HepG2 (cell line): ENCODE measurements around the gene NGEF. TPM values are rescaled to one million over a fixed set of nuclear protein-coding genes. Genes with fewer than 3 reads are reported as not detected.

Source experiments
- HCFC1 ChIP-seq: fragments of 150-350 bp; IDR thresholded peaks from 2 replicates; pipeline ENCODE4 v1.6.1; 2014; ENCODE audit warnings: low read depth, low read length
- KLF15 ChIP-seq: sonication (generic); formaldehyde crosslinking; IDR thresholded peaks from 2 replicates; pipeline ENCODE4 v1.8.1; 2023; ENCODE audit warnings: borderline replicate concordance, mild to moderate bottlenecking, inconsistent platforms, missing genetic modification reagents, mixed read lengths
- MYNN ChIP-seq: sonication (generic); formaldehyde crosslinking; IDR thresholded peaks from 2 replicates; pipeline ENCODE4 v1.4.0; 2020; ENCODE audit warnings: mild to moderate bottlenecking, low read depth, missing genetic modification reagents
- POLR2A ChIP-seq, 2 experiments: IDR thresholded peaks; 2 replicates each; pipeline ENCODE4 v1.6.1; 2011; ENCODE audit warnings: low read depth in 2 of 2, low read length in 2 of 2, mild to moderate bottlenecking in 1 of 2, moderate library complexity in 1 of 2; ENCODE audit not compliant: insufficient read depth in 1 of 2
- PRDM4 ChIP-seq: sonication (generic); formaldehyde crosslinking; IDR thresholded peaks from 2 replicates; pipeline ENCODE4 v1.9.0; 2021; ENCODE audit warnings: missing genetic modification reagents, borderline replicate concordance
- PTBP1 ChIP-seq: fragments of 200-400 bp; formaldehyde crosslinking; IDR thresholded peaks from 2 replicates; pipeline ENCODE4 v1.6.1; 2018; ENCODE audit warnings: low read length, low read depth; ENCODE audit not compliant: poor library complexity, severe bottlenecking
- RFXANK ChIP-seq: IDR thresholded peaks from 2 replicates; pipeline ENCODE4 v1.6.1; 2016
- RNF2 ChIP-seq: fragments of 450-650 bp; conservative IDR thresholded peaks from 2 replicates; pipeline ENCODE4 v1.6.1; 2016; ENCODE audit warnings: low read depth
- SIN3A ChIP-seq: IDR thresholded peaks from 2 replicates; pipeline ENCODE4 v1.6.1; 2011; ENCODE audit warnings: low read depth, mild to moderate bottlenecking, control low read depth, low read length, borderline replicate concordance
- TBX3 ChIP-seq: fragments of 450-650 bp; IDR thresholded peaks from 2 replicates; pipeline ENCODE4 v1.6.1; 2017; ENCODE audit warnings: antibody characterized with exemption, mild to moderate bottlenecking, inconsistent platforms, borderline replicate concordance
- ZBTB21 ChIP-seq: sonication (generic); formaldehyde crosslinking; IDR thresholded peaks from 2 replicates; pipeline ENCODE4 v1.4.0; 2020; ENCODE audit warnings: missing genetic modification reagents
- ZNF260 ChIP-seq: sonication (generic); formaldehyde crosslinking; IDR thresholded peaks from 2 replicates; pipeline ENCODE4 v1.4.0; 2020; ENCODE audit warnings: missing genetic modification reagents, low read depth, mild to moderate bottlenecking, borderline replicate concordance
- ZNF335 ChIP-seq: sonication (generic); formaldehyde crosslinking; IDR thresholded peaks from 2 replicates; pipeline ENCODE4 v1.4.0; 2020; ENCODE audit warnings: missing genetic modification reagents
- ZNF598 ChIP-seq: sonication (generic); formaldehyde crosslinking; IDR thresholded peaks from 2 replicates; pipeline ENCODE4 v1.5.1; 2020; ENCODE audit warnings: mild to moderate bottlenecking, missing genetic modification reagents, borderline replicate concordance
- ZNF850 ChIP-seq: sonication (generic); formaldehyde crosslinking; conservative IDR thresholded peaks from 2 replicates; pipeline ENCODE4 v1.9.0; 2021; ENCODE audit warnings: mild to moderate bottlenecking, missing genetic modification reagents
- polyA plus RNA-seq, 8 experiments: library from polyadenylated mRNA; depleted of rRNA in 3 of 8; stranded (reverse) in 7 of 8; unstranded in 1 of 8; fragments of >200 nt; fragmentation: Illumina TruSeq in 4 of 8; extraction: Trizol in 4 of 8; gene quantifications; 2 replicates each; pipeline versions ENCODE4 v1.2.1 to v1.2.3, GENCODE V29; 2011 to 2016; ENCODE audit warnings: low read depth in 4 of 8, missing spikeins in 1 of 8, mixed read lengths in 1 of 8; ENCODE audit not compliant: insufficient read depth in 1 of 8
- total RNA-seq, 5 experiments: library from RNA; depleted of rRNA; stranded (reverse); fragments of >200 nt; fragmentation: Illumina TruSeq; extraction: Trizol; gene quantifications; 2 replicates each; pipeline ENCODE4 v1.2.3, GENCODE V29; 2016; ENCODE audit warnings: low read depth in 1 of 5
- TF ChIP-seq, protein P1 (sequence below): IDR thresholded peaks from 2 replicates; pipeline ENCODE4 v1.4.0; 2020; ENCODE audit warnings: mild to moderate bottlenecking, missing genetic modification reagents
- TF ChIP-seq, protein P2 (sequence below): fragments of 450-650 bp; IDR thresholded peaks from 2 replicates; pipeline ENCODE4 v1.6.1; 2017
- TF ChIP-seq, protein P3 (sequence below): IDR thresholded peaks from 2 replicates; pipeline ENCODE4 v1.6.1; 2016
- TF ChIP-seq, protein P4 (sequence below): sonication (generic); formaldehyde crosslinking; IDR thresholded peaks from 2 replicates; pipeline ENCODE4 v1.4.0; 2020; ENCODE audit warnings: mild to moderate bottlenecking, missing genetic modification reagents

Gene NGEF
- total and polyA plus RNA-seq, 2 of the 13 experiments (the other 11 are each of a cell fraction or from before 2014, with no cell fraction given), result 14.4 to 36.9 TPM

DNA sequence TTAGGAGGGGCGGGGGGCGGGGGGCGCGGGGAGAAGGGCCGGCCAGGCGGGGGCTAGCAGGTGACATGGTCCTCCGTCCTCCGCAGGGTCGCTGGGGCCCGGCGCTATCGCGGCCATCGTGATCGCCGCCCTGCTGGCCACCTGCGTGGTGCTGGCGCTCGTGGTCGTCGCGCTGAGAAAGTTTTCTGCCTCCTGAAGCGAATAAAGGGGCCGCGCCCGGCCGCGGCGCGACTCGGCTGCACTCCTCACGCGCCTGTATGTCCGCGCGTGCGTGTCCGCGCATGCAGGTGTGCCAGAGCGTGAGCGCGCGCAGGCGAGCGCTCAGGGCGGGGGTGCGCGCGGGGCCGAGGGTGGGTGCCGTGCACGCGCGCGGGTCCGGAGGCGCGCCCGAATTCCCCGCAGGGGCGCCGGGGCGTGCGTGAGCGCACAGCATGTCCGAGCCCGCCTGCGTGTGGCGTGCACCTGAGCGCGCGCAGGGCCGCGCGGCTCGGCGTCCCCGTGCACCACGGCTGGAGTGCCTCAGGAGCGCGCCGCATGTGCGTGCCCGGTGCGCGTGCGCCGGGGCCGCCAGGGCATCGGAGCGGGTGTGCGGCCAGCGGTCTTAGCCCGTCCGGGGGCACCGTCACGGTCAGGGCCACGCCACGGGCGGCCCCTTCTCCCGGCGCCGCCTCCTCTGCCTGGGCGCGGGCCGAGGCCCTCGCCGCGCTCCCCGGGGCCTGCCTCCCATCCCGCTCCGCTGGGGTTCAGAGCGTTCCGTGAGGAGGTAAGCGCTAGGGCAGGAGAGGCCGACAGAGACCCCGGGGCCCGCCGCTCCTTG lies 136.7 kb downstream of the NGEF start (continued):
- TF ChIP-seq PRDM4 (CRISPR knock-in tag) (no peak), ZNF598 (CRISPR knock-in tag) (no peak), ZNF335 (CRISPR knock-in tag) (no peak), HCFC1 (no peak), MYNN (CRISPR knock-in tag) (no peak), ZNF260 (CRISPR knock-in tag) (no peak), SIN3A (peak; percentile 44; the same call in 1 of the 2 replicates), POLR2A (IDR thresholded peaks at IDR 0.05; ENCODE audit: insufficient read depth in 1 of 2, low read depth in 2 of 2, low read length in 2 of 2) (no peak; a peak in 1 of 4 replicates), RNF2 (0 out of 2 replicates have a peak, but pooled peaks have one; percentile 29), RFXANK (CRISPR knock-in tag) (no peak), PTBP1 (no peak), ZNF850 (CRISPR knock-in tag) (no peak), ZBTB21 (CRISPR knock-in tag) (no peak), KLF15 (CRISPR knock-in tag) (0 out of 2 replicates have a peak, but pooled peaks have one; percentile 34), TBX3 (no peak)
- TF ChIP-seq, protein P1, sequence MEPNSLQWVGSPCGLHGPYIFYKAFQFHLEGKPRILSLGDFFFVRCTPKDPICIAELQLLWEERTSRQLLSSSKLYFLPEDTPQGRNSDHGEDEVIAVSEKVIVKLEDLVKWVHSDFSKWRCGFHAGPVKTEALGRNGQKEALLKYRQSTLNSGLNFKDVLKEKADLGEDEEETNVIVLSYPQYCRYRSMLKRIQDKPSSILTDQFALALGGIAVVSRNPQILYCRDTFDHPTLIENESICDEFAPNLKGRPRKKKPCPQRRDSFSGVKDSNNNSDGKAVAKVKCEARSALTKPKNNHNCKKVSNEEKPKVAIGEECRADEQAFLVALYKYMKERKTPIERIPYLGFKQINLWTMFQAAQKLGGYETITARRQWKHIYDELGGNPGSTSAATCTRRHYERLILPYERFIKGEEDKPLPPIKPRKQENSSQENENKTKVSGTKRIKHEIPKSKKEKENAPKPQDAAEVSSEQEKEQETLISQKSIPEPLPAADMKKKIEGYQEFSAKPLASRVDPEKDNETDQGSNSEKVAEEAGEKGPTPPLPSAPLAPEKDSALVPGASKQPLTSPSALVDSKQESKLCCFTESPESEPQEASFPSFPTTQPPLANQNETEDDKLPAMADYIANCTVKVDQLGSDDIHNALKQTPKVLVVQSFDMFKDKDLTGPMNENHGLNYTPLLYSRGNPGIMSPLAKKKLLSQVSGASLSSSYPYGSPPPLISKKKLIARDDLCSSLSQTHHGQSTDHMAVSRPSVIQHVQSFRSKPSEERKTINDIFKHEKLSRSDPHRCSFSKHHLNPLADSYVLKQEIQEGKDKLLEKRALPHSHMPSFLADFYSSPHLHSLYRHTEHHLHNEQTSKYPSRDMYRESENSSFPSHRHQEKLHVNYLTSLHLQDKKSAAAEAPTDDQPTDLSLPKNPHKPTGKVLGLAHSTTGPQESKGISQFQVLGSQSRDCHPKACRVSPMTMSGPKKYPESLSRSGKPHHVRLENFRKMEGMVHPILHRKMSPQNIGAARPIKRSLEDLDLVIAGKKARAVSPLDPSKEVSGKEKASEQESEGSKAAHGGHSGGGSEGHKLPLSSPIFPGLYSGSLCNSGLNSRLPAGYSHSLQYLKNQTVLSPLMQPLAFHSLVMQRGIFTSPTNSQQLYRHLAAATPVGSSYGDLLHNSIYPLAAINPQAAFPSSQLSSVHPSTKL (CRISPR knock-in tag), result no peak
- TF ChIP-seq, protein P2, sequence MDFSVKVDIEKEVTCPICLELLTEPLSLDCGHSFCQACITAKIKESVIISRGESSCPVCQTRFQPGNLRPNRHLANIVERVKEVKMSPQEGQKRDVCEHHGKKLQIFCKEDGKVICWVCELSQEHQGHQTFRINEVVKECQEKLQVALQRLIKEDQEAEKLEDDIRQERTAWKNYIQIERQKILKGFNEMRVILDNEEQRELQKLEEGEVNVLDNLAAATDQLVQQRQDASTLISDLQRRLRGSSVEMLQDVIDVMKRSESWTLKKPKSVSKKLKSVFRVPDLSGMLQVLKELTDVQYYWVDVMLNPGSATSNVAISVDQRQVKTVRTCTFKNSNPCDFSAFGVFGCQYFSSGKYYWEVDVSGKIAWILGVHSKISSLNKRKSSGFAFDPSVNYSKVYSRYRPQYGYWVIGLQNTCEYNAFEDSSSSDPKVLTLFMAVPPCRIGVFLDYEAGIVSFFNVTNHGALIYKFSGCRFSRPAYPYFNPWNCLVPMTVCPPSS, result no peak
- TF ChIP-seq, protein P3, sequence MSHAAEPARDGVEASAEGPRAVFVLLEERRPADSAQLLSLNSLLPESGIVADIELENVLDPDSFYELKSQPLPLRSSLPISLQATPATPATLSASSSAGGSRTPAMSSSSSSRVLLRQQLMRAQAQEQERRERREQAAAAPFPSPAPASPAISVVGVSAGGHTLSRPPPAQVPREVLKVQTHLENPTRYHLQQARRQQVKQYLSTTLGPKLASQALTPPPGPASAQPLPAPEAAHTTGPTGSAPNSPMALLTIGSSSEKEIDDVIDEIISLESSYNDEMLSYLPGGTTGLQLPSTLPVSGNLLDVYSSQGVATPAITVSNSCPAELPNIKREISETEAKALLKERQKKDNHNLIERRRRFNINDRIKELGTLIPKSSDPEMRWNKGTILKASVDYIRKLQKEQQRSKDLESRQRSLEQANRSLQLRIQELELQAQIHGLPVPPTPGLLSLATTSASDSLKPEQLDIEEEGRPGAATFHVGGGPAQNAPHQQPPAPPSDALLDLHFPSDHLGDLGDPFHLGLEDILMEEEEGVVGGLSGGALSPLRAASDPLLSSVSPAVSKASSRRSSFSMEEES (CRISPR knock-in tag), result no peak
- TF ChIP-seq, protein P4, sequence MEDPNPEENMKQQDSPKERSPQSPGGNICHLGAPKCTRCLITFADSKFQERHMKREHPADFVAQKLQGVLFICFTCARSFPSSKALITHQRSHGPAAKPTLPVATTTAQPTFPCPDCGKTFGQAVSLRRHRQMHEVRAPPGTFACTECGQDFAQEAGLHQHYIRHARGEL (CRISPR knock-in tag), result 0 out of 2 replicates have a peak, but pooled peaks have one; percentile 19
